Activated CD8-positive, alpha-beta T cell treated with anti-CD3 and anti-CD28 coated beads, Interleukin-2, amount 10 ng/mL, durations not matched to agents 7 days and 5 days (primary cell): ENCODE results near the gene TNFRSF6B. TPM values are rescaled to one million over a fixed set of nuclear protein-coding genes. Genes with fewer than 3 reads are reported as not detected.
"Not testable (repeated sequence)": the region's sequence is repeated elsewhere in the genome, so short reads cannot be mapped to it uniquely, and the experiment has no call there.

ENCODE experiments used
- ATAC-seq: fragments of 150-1000 bp; cut with Tn5 transposase; one replicate; pipeline ENCODE4 v1.10.0; 2021; ENCODE audit warnings: moderate library complexity
- CTCF ChIA-PET: fragments of 350-600 bp; sonication (Branson Sonifier 250); formaldehyde crosslinking; loops from one replicate; lab custom pipeline; 2021; ENCODE audit warnings: antibody characterized with exemption; lab: Charles Lee
- POLR2A ChIA-PET: fragments of 350-600 bp; sonication (Branson Sonifier 250); formaldehyde crosslinking; loops from one replicate; lab custom pipeline; 2021; ENCODE audit warnings: antibody characterized with exemption; lab: Charles Lee
- DNase-seq: peaks from one replicate; pipeline ENCODE4 v3.0.0-alpha.2; 2020
- H3K27ac Mint-ChIP-seq: one replicate; pipeline ENCODE4 v1.8.0; 2021; ENCODE audit warnings: mild to moderate bottlenecking, mixed read lengths
- H3K27me3 Mint-ChIP-seq: one replicate; pipeline ENCODE4 v1.8.0; 2021; ENCODE audit warnings: low read depth, mixed read lengths
- H3K36me3 Mint-ChIP-seq: one replicate; pipeline ENCODE4 v1.8.0; 2021; ENCODE audit warnings: low read depth, mixed read lengths
- H3K4me1 Mint-ChIP-seq: one replicate; pipeline ENCODE4 v1.8.0; 2021; ENCODE audit warnings: low read depth, mixed read lengths
- H3K4me3 Mint-ChIP-seq: one replicate; pipeline ENCODE4 v1.8.0; 2021; ENCODE audit warnings: mild to moderate bottlenecking, mixed read lengths
- H3K9me3 Mint-ChIP-seq: one replicate; pipeline ENCODE4 v1.8.0; 2022; ENCODE audit warnings: mixed read lengths; ENCODE audit not compliant: insufficient read depth
- total RNA-seq, 2 experiments: library from RNA; stranded (reverse); gene quantifications; one replicate each; pipeline ENCODE4 v1.2.3, GENCODE V29; 2021

The TNFRSF6B gene
- total RNA-seq, 2 experiments from 2014 or later, result not detected

DNA sequence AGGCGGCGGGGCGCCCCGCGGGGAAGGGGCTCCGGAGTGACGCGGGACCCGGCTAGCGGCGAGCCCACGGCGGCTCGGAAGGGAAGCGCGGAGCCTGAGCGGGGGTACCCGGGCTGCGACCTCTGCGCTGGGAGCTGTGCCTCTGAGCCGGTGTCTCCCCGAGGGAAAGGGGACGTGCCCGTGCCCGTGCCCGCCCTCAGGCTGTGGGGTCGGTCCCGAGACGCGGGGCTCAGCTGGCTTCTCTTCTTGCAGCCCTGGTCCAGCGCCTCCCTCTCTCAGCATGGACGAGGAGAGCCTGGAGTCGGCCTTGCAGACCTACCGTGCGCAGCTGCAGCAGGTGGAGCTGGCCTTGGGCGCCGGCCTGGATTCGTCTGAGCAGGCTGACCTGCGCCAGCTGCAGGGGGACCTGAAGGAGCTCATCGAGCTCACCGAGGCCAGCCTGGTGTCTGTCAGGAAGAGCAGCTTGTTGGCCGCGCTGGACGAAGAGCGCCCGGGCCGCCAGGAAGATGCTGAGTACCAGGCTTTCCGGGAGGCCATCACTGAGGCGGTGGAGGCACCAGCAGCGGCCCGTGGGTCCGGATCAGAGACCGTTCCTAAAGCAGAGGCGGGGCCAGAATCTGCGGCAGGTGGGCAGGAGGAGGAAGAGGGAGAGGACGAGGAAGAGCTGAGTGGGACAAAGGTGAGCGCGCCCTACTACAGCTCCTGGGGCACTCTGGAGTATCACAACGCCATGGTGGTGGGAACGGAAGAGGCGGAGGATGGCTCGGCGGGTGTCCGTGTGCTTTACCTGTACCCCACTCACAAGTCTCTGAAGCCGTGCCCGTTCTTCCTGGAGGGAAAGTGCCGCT lies 12.1 kb downstream of the TNFRSF6B start:
- peaks cover 72% of the 10 kb centered on the region for H3K36me3 Mint-ChIP-seq
- H3K4me1 Mint-ChIP-seq, result peaks cover 45% of the 10 kb centered on the region
- DNase-seq (peak; percentile 27), ATAC-seq (peak; percentile 15)
- ChIA-PET POLR2A (interaction anchor here (0.6 to 2.2 kb wide), 16 partner anchors 8 to 356 kb away, joined by 3 to 19 read pairs (median 5); partner anchors contain the start of genes GMEB2, LIME1, RTEL1 and SLC2A4RG), CTCF (interaction anchor here (0.6 to 4.2 kb wide), 21 partner anchors 11 to 349 kb away, joined by 3 to 70 read pairs (median 7); partner anchors contain the start of genes GMEB2, LIME1, RTEL1 and SAMD10)
- peak overlapping the region; percentile 75 for H3K27ac Mint-ChIP-seq
- H3K4me3 Mint-ChIP-seq, result peak overlapping the region; percentile 90
- H3K9me3 Mint-ChIP-seq, result no peaks in the 10 kb centered on the region
- H3K27me3 Mint-ChIP-seq, result no peaks in the 10 kb centered on the region

DNA sequence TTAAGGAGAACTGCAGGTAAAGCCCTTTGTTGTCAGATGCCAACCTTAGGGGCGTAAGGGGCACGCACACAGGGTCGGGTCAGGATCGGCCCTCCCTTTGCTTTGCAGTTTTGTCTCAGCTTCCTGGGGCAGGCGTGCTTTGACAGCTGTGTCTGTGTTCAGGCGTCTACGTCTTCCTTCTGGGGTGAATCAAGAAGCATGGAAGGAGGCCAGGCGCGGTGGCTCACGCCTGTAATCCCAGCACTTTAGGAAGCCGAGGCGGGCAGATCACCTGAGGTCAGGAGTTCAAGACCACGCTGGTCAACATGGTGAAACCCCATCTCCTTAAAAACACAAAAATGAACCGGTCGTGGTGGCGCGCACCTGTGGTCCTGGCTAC lies 12.7 kb downstream of the TNFRSF6B start:
- Mint-ChIP-seq H3K9me3 (no peaks in the 10 kb centered on the region), H3K27ac (peak overlapping the region; percentile 34), H3K4me1 (peaks cover 45% of the 10 kb centered on the region), H3K27me3 (no peaks in the 10 kb centered on the region), H3K36me3 (peaks cover 78% of the 10 kb centered on the region), H3K4me3 (peak overlapping the region; percentile 90)
- ChIA-PET CTCF (interaction anchor here (1.9 to 4.2 kb wide), 3 partner anchors 28 to 155 kb away, joined by 15 to 70 read pairs (median 46); partner anchors contain the start of genes LIME1, SLC2A4RG and TPD52L2), POLR2A (interaction anchor here (0.6 to 2.0 kb wide), 3 partner anchors 9 to 51 kb away, joined by 3 to 5 read pairs (median 3); partner anchors contain the start of gene RTEL1)
- ATAC-seq (no peak), DNase-seq (peak; percentile 20)

DNA sequence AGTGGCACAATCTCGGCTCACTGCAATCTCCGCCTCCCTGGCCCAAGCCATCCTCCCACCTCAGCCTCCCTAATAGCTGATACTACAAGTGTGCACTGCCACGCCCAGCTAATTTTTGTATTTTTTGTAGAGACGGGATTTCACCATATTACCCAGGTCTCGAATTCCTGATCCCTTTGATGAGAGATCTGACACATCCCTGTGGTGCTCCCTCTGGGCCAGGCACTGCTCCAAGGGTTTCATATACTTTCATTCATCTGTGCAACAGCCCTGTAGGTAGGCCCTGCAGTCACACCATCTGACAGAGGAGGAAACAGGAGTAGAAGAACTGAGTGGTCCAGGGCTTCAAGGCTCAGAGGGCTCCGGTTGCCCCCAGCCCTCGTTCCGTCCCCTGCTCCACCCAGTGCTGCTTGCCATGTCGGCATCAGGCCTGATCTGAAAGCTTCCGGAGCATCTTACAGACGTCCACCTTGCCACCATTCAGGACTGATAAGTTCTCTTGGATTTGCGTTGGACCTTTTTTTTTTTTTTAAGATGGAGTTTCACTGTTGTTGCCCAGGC lies 14.7 kb downstream of the TNFRSF6B start:
- Mint-ChIP-seq H3K9me3 (peaks cover 3% of the 10 kb centered on the region), H3K27me3 (no peaks in the 10 kb centered on the region), H3K4me1 (peaks cover 45% of the 10 kb centered on the region), H3K36me3 (peaks cover 77% of the 10 kb centered on the region), H3K4me3 (no peak overlapping the region), H3K27ac (no peak overlapping the region)
- DNase-seq (no peak), ATAC-seq (no peak)
- CTCF ChIA-PET, result interaction anchor here (1.2 to 1.3 kb wide), 2 partner anchors 16 to 263 kb away, joined by 3 to 6 read pairs; no protein-coding TSS in a partner anchor
- POLR2A ChIA-PET, result interaction anchor here (0.8 kb wide), 1 partner anchor 32 kb away, joined by 3 read pairs; no protein-coding TSS in a partner anchor

DNA sequence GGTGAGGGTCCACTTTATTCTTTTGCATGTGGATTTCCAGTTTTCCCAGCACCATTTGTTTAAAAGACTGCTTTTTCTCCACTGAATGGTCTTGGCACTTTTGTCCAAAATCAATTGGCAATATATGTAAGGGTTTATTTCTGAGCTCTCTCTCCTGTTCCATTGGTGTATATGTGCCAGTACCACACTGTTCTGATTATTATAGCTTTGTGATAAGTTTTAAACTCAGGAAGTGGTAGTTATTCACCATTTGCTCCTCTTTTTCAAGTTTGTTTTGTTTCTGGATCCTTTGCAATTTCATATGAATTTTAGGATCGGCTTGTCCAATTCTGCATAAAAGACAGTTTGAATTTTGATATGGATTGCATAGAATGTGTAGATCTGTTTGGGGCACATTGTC lies 15.7 kb downstream of the TNFRSF6B start:
- no peaks in the 10 kb centered on the region for H3K27me3 Mint-ChIP-seq
- H3K4me3 Mint-ChIP-seq, result no peak overlapping the region
- CTCF ChIA-PET, result interaction anchor here (1.3 kb wide), 1 partner anchor 262 kb away, joined by 3 read pairs; no protein-coding TSS in a partner anchor
- H3K27ac Mint-ChIP-seq, result no peak overlapping the region
- peaks cover 79% of the 10 kb centered on the region for H3K36me3 Mint-ChIP-seq
- POLR2A ChIA-PET, result no interaction called here
- ATAC-seq, result no peak
- H3K9me3 Mint-ChIP-seq, result peaks cover 5% of the 10 kb centered on the region
- no peak for DNase-seq
- peaks cover 39% of the 10 kb centered on the region for H3K4me1 Mint-ChIP-seq

DNA sequence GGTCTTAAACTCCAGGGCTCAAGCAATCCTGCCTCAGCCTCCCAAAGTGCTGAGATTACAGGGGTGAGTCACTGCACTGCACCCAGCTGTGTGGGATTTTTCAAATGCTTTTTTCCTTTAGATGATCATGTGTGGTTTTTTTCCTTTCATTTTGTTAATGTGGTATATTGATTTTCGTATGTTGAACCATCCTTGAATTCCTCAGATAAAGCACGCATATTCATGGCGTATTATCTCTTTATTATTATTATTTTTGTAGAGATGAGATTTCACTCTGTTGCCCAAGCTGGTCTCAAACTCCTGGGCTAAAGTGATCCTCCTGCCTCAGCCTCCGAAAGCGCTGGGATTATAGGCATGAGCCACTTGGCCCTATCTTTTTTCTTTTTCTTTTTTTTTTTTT lies 18.4 kb downstream of the TNFRSF6B start:
- Mint-ChIP-seq H3K36me3 (peaks cover 88% of the 10 kb centered on the region), H3K9me3 (peaks cover 12% of the 10 kb centered on the region), H3K4me1 (peaks cover 32% of the 10 kb centered on the region), H3K27ac (no peak overlapping the region), H3K4me3 (no peak overlapping the region), H3K27me3 (no peaks in the 10 kb centered on the region)
- ChIA-PET CTCF (interaction anchor here (1.3 kb wide), 1 partner anchor 7 kb away, joined by 4 read pairs; the partner anchor contains the start of genes ARFRP1 and ZGPAT), POLR2A (interaction anchor here (1.0 kb wide), 1 partner anchor 13 kb away, joined by 3 read pairs; no protein-coding TSS in a partner anchor)
- ATAC-seq (no peak), DNase-seq (no peak)

DNA sequence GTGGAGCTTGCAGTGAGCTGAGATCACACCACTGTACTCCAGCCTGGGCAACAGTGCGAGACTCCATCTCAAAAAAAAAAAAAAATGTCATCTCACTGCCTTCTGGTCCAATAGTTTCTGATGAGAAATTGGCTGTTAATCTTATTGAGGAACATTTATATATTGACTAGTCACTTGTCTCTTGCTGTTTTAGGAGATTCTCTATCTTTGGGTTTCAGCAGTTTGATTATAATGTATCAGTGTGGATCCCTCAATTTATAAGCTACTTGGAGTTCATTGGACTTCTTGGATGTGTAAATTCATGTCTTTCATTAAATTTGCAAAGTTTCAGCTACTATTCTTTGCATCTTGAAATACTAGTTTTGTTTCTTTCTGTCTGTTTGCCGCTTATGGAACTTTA lies 22.5 kb downstream of the TNFRSF6B start:
- peaks cover 22% of the 10 kb centered on the region for H3K4me1 Mint-ChIP-seq
- POLR2A ChIA-PET, result no interaction called here

DNA sequence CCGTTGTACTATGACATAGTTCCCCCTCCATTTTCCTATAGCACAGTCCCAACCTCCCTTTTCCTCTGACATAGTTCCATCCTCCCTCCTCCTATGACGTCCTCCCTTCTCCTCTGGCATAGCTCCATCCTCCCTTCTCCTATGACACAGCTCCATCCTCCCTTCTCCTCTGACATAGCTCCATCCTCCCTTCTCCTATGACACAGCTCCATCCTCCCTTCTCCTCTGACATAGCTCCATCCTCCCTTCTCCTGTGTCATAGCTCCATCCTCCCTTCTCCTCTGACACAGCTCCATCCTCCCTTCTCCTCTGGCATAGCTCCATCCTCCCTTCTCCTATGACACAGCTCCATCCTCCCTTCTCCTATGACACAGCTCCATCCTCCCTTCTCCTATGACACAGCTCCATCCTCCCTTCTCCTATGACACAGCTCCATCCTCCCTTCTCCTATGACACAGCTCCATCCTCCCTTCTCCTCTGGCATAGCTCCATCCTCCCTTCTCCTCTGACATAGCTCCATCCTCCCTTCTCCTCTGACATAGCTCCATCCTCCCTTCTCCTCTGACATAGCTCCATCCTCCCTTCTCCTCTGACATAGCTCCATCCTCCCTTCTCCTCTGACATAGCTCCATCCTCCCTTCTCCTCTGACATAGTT lies 26.6 kb downstream of the TNFRSF6B start:
- POLR2A ChIA-PET, result interaction anchor here (1.5 to 2.2 kb wide), 2 partner anchors 14 to 15 kb away, joined by 4 to 12 read pairs; partner anchors contain the start of genes ARFRP1, LIME1 and ZGPAT
- H3K27ac Mint-ChIP-seq, ATAC-seq, CTCF ChIA-PET, H3K4me3 Mint-ChIP-seq, H3K27me3 Mint-ChIP-seq, DNase-seq: not testable (repeated sequence)
- Mint-ChIP-seq H3K4me1 (peaks cover 32% of the 10 kb centered on the region), H3K9me3 (peaks cover 10% of the 10 kb centered on the region), H3K36me3 (peaks cover 67% of the 10 kb centered on the region)

More for the DNA sequence above, 22.5 kb downstream of the TNFRSF6B start:
- ATAC-seq, result no peak
- Mint-ChIP-seq H3K27me3 (no peaks in the 10 kb centered on the region), H3K36me3 (peaks cover 78% of the 10 kb centered on the region), H3K27ac (no peak overlapping the region), H3K4me3 (no peak overlapping the region), H3K9me3 (peaks cover 12% of the 10 kb centered on the region)
- CTCF ChIA-PET, result interaction anchor here (0.9 to 1.2 kb wide), 2 partner anchors 11 to 17 kb away, joined by 3 to 10 read pairs; partner anchors contain the start of genes ARFRP1, LIME1 and ZGPAT
- DNase-seq, result no peak

DNA sequence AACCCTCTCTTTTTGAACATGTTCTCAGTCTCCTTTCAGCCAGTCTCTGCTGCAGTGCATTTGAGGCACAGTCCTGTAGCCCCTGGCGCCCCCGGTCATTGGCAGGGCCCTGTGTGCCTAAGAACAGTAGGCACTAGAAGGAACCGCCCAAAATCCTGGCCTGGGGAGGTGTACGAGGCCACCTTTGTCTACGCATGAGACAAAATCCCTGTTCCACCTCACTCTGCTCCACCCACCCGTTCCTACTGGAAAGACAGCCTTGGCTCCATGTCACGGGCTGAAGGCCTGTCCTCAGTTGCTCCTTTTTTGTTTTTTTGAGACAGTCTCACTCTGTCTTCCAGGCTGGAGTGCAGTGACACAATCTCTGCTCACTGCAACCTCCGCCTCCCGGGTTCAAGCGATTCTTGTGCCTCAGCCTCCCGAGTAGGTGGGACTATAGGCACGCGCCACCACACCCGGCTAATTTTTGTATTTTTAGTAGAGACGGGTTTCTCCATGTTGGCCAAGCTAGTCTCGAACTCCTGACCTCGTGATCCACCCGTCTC lies 33.8 kb downstream of the TNFRSF6B start:
- H3K27ac Mint-ChIP-seq, ATAC-seq, H3K9me3 Mint-ChIP-seq, H3K4me3 Mint-ChIP-seq, H3K27me3 Mint-ChIP-seq: not testable (repeated sequence)
- ChIA-PET POLR2A (interaction anchor here (1.0 to 1.1 kb wide), 2 partner anchors 23 to 132 kb away, joined by 4 read pairs; partner anchors contain the start of genes ARFRP1 and ZGPAT), CTCF (interaction anchor here (1.1 kb wide), 1 partner anchor 23 kb away, joined by 3 read pairs; the partner anchor contains the start of genes ARFRP1 and ZGPAT)
- Mint-ChIP-seq H3K4me1 (peaks cover 32% of the 10 kb centered on the region), H3K36me3 (peaks cover 47% of the 10 kb centered on the region)
- DNase-seq, result peak; percentile 20

DNA sequence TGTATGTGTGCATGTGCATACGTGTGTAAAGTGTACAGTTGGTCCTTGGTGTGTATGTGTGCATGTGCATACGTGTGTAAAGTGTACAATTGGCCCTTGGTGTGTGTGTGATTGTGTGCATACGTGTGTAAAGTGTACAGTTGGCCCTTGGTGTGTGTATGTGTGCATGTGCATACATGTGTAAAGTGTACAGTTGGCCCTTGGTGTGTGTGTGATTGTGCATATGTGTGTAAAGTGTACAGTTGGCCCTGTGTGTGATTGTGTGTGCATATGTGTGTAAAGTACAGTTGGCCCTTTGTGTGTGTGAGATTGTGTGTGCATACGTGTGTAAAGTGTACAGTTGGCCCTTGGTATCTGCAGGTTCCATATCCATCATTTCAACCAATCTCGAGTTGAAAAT lies 35.0 kb downstream of the TNFRSF6B start:
- Mint-ChIP-seq H3K27me3 (no peaks in the 10 kb centered on the region), H3K9me3 (peaks cover 3% of the 10 kb centered on the region), H3K36me3 (peaks cover 50% of the 10 kb centered on the region), H3K4me1 (peaks cover 44% of the 10 kb centered on the region), H3K27ac (no peak overlapping the region), H3K4me3 (no peak overlapping the region)
- DNase-seq (no peak), ATAC-seq (no peak)
- ChIA-PET CTCF (interaction anchor here (1.1 kb wide), 1 partner anchor 24 kb away, joined by 3 read pairs; the partner anchor contains the start of genes ARFRP1 and ZGPAT), POLR2A (interaction anchor here (1.0 to 1.1 kb wide), 2 partner anchors 24 to 131 kb away, joined by 4 read pairs; partner anchors contain the start of genes ARFRP1 and ZGPAT)

DNA sequence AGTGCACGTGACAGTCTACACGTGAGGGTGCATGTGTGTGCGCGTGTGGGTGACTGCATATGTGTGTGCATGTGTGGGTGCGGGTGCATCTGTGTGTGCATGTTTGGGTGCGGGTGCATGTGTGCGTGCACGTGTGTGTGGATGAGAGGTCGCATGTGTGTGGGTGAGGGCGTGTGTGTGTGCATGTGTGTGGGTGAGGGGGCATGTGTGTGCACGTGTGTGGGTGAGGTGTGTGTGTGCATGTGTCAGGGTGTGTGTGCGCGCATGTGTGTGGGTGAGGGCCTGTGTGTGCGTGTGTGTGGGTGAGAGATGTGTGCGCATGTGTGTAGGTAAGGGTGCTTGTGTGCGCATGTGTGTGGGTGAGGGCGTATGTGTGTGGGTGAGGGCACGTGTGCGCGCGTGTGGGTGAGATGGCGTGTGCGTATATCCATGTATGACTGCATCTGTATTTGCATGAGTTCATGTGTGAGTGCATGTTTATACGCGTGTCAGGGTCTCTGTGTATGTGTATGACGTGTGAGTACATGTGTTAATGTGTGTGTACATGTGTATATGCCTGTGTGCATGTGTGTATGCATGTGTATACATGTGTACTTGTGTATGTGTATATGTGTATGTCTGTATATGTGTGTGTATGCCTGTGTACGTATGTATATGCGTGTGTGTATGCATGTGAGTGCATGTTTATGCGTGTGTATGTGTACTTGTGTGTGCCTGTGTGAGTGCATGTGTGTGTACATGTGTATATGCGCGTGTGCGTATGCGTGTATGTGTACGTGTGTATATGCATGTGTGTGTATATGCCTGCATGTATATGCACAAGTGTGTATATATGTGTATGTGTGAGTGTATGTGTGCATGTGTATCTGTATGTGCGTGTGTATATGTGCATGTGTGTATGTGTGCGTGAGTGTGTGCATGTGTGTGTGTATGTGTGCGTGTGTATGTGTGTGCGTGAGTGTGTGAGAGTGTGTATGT lies 36.0 kb downstream of the TNFRSF6B start:
- DNase-seq, result peak; percentile 20
- Mint-ChIP-seq H3K36me3 (peaks cover 51% of the 10 kb centered on the region), H3K4me3 (no peak overlapping the region), H3K27me3 (no peaks in the 10 kb centered on the region), H3K9me3 (peaks cover 3% of the 10 kb centered on the region), H3K4me1 (peaks cover 42% of the 10 kb centered on the region), H3K27ac (no peak overlapping the region)
- no peak for ATAC-seq
- ChIA-PET POLR2A (interaction anchor here (1.2 kb wide), 1 partner anchor 25 kb away, joined by 3 read pairs; the partner anchor contains the start of genes ARFRP1 and ZGPAT), CTCF (no interaction called here)
